SU-DHL-6 (cell line): ENCODE measurements around the gene PTPRS.

Experiments used
- H2AFZ ChIP-seq: fragments of 200-600 bp; sonication (generic); 2 replicates; pipeline ENCODE4 v1.6.1; 2014; ENCODE audit warnings: low read depth, mild to moderate bottlenecking, moderate library complexity, mixed read lengths, antibody characterized with exemption, low read length; ENCODE audit not compliant: severe bottlenecking
- H3F3A ChIP-seq: fragments of 200-600 bp; shearing (Covaris generic); 2 replicates; pipeline ENCODE4 v1.6.0; 2016; ENCODE audit warnings: antibody characterized with exemption, mild to moderate bottlenecking; ENCODE audit not compliant: insufficient read depth
- H3K27ac ChIP-seq: fragments of 200-600 bp; sonication (generic); 2 replicates; pipeline ENCODE4 v1.5.1; 2016; ENCODE audit warnings: low read depth, mild to moderate bottlenecking, low read length, moderate library complexity, mixed read lengths
- H3K27me3 ChIP-seq: fragments of 200-600 bp; sonication (generic), shearing (Covaris generic); 2 replicates; pipeline ENCODE4 v1.6.0; 2014; ENCODE audit warnings: mild to moderate bottlenecking, low read length
- H3K36me3 ChIP-seq: fragments of 200-600 bp; sonication (generic); 2 replicates; pipeline ENCODE4 v1.6.1; 2014; ENCODE audit warnings: mild to moderate bottlenecking, low read length, mixed read lengths
- H3K4me2 ChIP-seq: fragments of 300-600, 200-600 bp; shearing (Covaris generic), sonication (generic); 2 replicates; pipeline ENCODE4 v1.6.0; 2014; ENCODE audit warnings: low read length, low read depth, mild to moderate bottlenecking; ENCODE audit not compliant: poor library complexity, severe bottlenecking
- H3K4me3 ChIP-seq: fragments of 200-600 bp; sonication (generic); 2 replicates; pipeline ENCODE4 v1.5.1; 2014; ENCODE audit warnings: antibody characterized with exemption, low read length, mild to moderate bottlenecking, mixed read lengths; ENCODE audit not compliant: insufficient read depth, poor library complexity, severe bottlenecking
- H3K79me2 ChIP-seq: fragments of 200-600 bp; sonication (generic); 2 replicates; pipeline ENCODE4 v1.6.1; 2014; ENCODE audit warnings: mild to moderate bottlenecking, low read length, moderate library complexity; ENCODE audit not compliant: insufficient read depth
- H3K9ac ChIP-seq: fragments of 200-600 bp; sonication (generic); 2 replicates; pipeline ENCODE4 v1.7.0; 2014; ENCODE audit warnings: mild to moderate bottlenecking, low read length
- H3K9me2 ChIP-seq: fragments of 200-600 bp; sonication (generic); replicated peaks from 2 replicates; pipeline ENCODE4 v1.6.1; 2014; ENCODE audit warnings: low read length; ENCODE audit not compliant: insufficient read depth
- H3K9me3 ChIP-seq: fragments of 200-600 bp; sonication (generic); 2 replicates; pipeline ENCODE4 v1.6.1; 2014; ENCODE audit warnings: low read length, mixed read lengths; ENCODE audit not compliant: insufficient read depth
- H4K20me1 ChIP-seq: fragments of 200-600 bp; sonication (generic); 2 replicates; pipeline ENCODE4 v1.6.1; 2014; ENCODE audit warnings: low read depth, mild to moderate bottlenecking, antibody characterized with exemption, low read length, moderate library complexity, mixed read lengths
- EZH2phosphoT487 ChIP-seq: fragments of 200-600 bp; sonication (generic), shearing (Covaris generic); conservative IDR thresholded peaks from 2 replicates; pipeline ENCODE4 v1.6.1; 2018; ENCODE audit warnings: mild to moderate bottlenecking, antibody characterized with exemption, low read length, moderate library complexity, mixed read lengths
- TF ChIP-seq, protein P1 (sequence below): fragments of 200-600 bp; sonication (generic); IDR thresholded peaks from one replicate; pipeline ENCODE4 v1.5.1; 2017; ENCODE audit warnings: antibody characterized with exemption, mild to moderate bottlenecking, low read length, moderate library complexity; ENCODE audit not compliant: insufficient read depth, poor library complexity, severe bottlenecking

PTPRS gene

DNA sequence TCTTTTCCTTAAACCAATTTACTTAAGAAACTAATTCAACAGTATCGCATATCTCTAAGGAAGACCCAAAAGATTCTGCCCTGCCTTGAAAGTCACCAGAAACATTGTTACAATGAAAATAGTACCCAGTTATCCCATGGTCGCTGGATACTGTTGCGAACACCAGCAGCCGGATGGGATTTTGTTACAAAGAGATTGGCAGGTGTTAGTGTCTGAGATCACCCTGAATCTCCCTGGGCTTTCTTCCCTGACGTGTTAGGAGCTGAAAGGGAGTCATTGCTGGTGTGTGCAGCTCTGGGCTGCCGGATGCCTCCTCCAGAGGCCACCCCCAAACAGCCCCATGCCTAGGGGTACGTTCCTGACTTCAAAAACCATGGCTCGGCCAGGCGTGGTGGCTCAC, 38.2 kb downstream of the PTPRS start:
- Histone ChIP-seq H3K27ac (no peak overlapping the region), H3F3A (no peaks in the 10 kb centered on the region), H3K9ac (no peak overlapping the region), H3K9me2 (no peaks in the 10 kb centered on the region), H3K36me3 (no peaks in the 10 kb centered on the region), H3K4me3 (no peak overlapping the region), H3K4me2 (no peak overlapping the region), H3K79me2 (no peaks in the 10 kb centered on the region), H3K27me3 (no peaks in the 10 kb centered on the region), H4K20me1 (no peaks in the 10 kb centered on the region), H2AFZ (no peak overlapping the region), H3K9me3 (no peaks in the 10 kb centered on the region)
- TF ChIP-seq, protein P1, sequence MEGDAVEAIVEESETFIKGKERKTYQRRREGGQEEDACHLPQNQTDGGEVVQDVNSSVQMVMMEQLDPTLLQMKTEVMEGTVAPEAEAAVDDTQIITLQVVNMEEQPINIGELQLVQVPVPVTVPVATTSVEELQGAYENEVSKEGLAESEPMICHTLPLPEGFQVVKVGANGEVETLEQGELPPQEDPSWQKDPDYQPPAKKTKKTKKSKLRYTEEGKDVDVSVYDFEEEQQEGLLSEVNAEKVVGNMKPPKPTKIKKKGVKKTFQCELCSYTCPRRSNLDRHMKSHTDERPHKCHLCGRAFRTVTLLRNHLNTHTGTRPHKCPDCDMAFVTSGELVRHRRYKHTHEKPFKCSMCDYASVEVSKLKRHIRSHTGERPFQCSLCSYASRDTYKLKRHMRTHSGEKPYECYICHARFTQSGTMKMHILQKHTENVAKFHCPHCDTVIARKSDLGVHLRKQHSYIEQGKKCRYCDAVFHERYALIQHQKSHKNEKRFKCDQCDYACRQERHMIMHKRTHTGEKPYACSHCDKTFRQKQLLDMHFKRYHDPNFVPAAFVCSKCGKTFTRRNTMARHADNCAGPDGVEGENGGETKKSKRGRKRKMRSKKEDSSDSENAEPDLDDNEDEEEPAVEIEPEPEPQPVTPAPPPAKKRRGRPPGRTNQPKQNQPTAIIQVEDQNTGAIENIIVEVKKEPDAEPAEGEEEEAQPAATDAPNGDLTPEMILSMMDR = no peak
- no peak for TF ChIP-seq EZH2phosphoT487

- Histone ChIP-seq H3K9me2 (no peaks in the 10 kb centered on the region), H3K4me2 (no peak overlapping the region), H2AFZ (no peak overlapping the region), H3K9ac (no peak overlapping the region), H3K27me3 (no peaks in the 10 kb centered on the region), H3K36me3 (no peaks in the 10 kb centered on the region), H3K79me2 (no peaks in the 10 kb centered on the region), H3K27ac (no peak overlapping the region), H3K9me3 (no peaks in the 10 kb centered on the region), H4K20me1 (no peaks in the 10 kb centered on the region), H3K4me3 (no peak overlapping the region), H3F3A (no peaks in the 10 kb centered on the region)
- no peak for TF ChIP-seq EZH2phosphoT487
- TF ChIP-seq, protein P1 = no peak
These were observed 41.5 kb downstream of the PTPRS start for GRCh38 chr19:5299137-5299536.

- no peaks in the 10 kb centered on the region for H3K79me2 ChIP-seq
- H3K4me3 ChIP-seq = no peak overlapping the region
- TF ChIP-seq, protein P1 = no peak
- TF ChIP-seq EZH2phosphoT487 = no peak
- no peak overlapping the region for H3K9ac ChIP-seq
- H3K27ac ChIP-seq = no peak overlapping the region
- no peak overlapping the region for H3K4me2 ChIP-seq
- no peaks in the 10 kb centered on the region for H3F3A ChIP-seq
- H3K36me3 ChIP-seq = no peaks in the 10 kb centered on the region
- no peaks in the 10 kb centered on the region for H3K27me3 ChIP-seq
- H4K20me1 ChIP-seq = no peaks in the 10 kb centered on the region
- no peak overlapping the region for H2AFZ ChIP-seq
- H3K9me3 ChIP-seq = no peaks in the 10 kb centered on the region
- H3K9me2 ChIP-seq = no peaks in the 10 kb centered on the region
These were observed 42.1 kb downstream of the PTPRS start for GRCh38 chr19:5298471-5298901.

DNA sequence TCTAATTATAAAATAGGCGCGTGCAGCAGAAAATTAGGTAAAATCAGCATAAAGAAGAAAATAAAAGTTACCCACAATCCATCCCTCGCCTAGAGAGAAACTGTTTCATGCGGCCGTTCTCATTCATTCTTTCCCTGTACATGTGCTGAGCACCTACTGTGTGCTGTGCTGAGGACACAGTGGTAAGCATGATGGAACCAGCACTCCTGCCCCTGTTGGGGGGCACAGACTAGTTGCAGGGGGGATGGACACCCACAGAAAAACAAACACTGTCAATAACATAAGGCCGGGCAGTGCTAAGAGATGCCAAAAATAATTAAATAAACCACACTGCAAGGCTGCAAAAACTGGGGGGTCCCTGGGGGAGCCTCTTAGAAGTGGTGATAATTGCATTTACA, 43.3 kb downstream of the PTPRS start:
- H3K27me3 ChIP-seq = no peaks in the 10 kb centered on the region
- H3F3A ChIP-seq = no peaks in the 10 kb centered on the region
- no peaks in the 10 kb centered on the region for H4K20me1 ChIP-seq
- no peaks in the 10 kb centered on the region for H3K79me2 ChIP-seq
- H3K27ac ChIP-seq = no peak overlapping the region
- TF ChIP-seq, protein P1 = no peak
- TF ChIP-seq EZH2phosphoT487 = no peak
- no peak overlapping the region for H3K4me3 ChIP-seq
- no peaks in the 10 kb centered on the region for H3K36me3 ChIP-seq
- no peaks in the 10 kb centered on the region for H3K9me2 ChIP-seq
- H3K9ac ChIP-seq = no peak overlapping the region
- H3K9me3 ChIP-seq = no peaks in the 10 kb centered on the region
- H3K4me2 ChIP-seq = no peak overlapping the region
- H2AFZ ChIP-seq = no peak overlapping the region
